Stimulated activated CD8-positive, alpha-beta memory T cell treated with anti-CD3 and anti-CD28 coated beads, Interleukin-12 subunit alpha, Interleukin-12 subunit beta, amount 100 ng/mL, for 4 hours (primary cell): ENCODE results near the gene SNX15.
"Not testable (repeated sequence)": the region's sequence is repeated elsewhere in the genome, so short reads cannot be mapped to it uniquely, and the experiment has no call there.

Experiments
- DNase-seq: peaks from one replicate; pipeline ENCODE4 v3.0.0-alpha.2; 2020; ENCODE audit warnings: low read depth

SNX15 gene

GRCh38 chr11:65027213-65028067 is at the start of gene SNX15:
Gene SNX15, plus strand, starts transcription at chr11:65027439. Its CDS starts 99 bp downstream, at chr11:65027538.
- peak; percentile 75 for DNase-seq

DNA sequence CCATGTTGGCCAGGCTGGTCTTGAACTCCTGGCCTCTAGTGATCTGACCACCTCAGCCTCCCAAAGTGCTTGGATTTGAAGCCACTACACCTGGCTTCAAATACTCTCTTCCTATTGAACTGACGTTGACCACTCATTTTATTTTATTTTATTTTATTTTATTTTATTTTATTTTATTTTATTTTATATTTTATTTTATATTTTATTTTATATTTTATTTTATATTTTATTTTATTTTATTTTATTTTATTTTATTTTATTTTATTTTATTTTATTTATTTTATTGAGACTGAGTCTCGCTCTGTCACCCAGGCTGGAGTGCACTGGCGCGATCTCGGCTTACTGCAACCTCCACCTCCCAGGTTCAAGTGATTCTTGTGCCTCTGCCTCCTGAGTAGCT is 43.9 kb upstream of the SNX15 start:
- DNase-seq: not testable (repeated sequence)

- DNase-seq: no peak
Observed at GRCh38 chr11:64987998-64988854, 39.0 kb upstream of the SNX15 start.

DNA sequence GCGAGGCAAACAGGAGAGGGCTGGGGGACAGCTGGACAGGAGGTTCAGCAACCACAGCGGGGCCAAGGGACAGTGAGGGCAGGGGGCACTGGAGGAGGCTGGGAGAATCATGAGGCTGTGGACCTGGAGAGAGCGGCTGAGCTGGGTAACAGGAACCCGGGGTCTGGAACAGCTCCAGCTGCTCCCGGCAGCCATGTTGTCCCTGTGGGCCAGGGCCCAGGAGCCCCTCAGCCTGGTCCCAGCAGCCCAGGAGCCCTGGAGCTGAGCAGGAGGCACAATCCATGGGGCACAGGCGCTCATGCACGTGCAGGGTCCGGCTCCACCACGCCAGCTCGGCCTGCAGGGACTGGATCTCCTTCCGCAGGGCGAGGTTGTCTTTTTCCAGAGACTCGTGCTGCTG is 37.8 kb upstream of the SNX15 start:
- no peak for DNase-seq

- DNase-seq: no peak
Observed at GRCh38 chr11:64990222-64990923, 36.9 kb upstream of the SNX15 start.

DNA sequence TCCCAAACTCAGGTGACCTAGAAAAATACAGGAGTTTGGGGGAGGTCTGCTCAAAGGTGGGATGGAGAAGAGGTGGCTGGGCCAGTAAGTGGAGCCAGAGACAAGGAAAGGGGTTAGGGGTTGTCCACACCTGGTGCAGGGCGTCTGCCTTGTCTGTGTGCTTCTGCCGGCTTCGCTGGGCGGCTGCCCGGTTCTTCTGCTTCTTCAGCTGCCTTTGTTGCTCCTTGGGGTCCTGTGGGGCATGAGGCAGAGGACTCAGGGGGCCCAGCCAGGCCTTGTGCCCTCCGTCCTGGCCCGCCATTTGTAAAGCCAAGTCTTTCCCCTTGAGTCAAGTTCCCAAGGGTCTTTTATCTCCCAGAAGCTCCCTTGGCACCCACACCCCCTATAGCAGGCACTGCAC is 32.9 kb upstream of the SNX15 start:
- no peak for DNase-seq

- no peak for DNase-seq
Observed at GRCh38 chr11:64996327-64996709, 30.9 kb upstream of the SNX15 start.

DNA sequence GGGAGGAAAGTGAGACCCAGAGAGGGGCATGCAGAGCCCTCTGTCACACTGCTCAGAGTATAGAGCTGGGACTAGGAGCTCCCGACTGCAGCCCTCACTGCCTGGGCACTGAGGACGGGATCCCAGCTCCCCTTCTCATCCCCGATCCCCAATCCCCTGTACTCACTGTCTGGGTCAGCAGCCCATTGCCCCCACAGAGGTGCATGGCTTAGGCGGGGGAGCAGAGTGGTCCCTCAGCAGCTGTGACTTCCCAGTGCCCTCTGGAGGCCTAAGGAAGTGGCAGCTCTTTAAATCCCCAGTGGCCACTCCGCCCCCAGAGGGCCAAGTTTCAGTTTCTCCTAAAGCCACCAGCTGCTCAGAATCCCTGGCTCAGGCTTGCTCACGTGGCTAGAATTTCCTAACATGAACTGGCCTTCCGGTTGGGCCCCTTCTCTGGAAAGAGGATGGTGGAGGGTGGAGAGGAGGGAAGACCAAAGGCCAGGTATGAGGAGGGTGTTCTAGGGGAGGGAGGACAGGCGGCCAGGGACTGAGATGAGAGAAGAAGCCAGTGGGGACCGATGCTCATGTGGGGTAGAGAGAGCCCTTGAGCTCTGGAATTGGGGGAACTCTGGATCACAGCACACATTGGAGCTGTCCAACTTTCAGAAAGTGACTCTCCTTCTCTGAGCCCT is 30.4 kb upstream of the SNX15 start, which contains the start of gene BATF2:
Gene BATF2, minus strand, starts transcription at position 262 of the 671 bp plus-strand sequence. Its CDS starts 57 bp downstream, at position 205.
- no peak for DNase-seq

- no peak for DNase-seq
Observed at GRCh38 chr11:64998141-64998540, 29.1 kb upstream of the SNX15 start.

GRCh38 chr11:64998690-64999431 is 28.4 kb upstream of the SNX15 start:
- no peak for DNase-seq

- no peak for DNase-seq
Observed at GRCh38 chr11:64999478-64999877, 27.8 kb upstream of the SNX15 start.

DNA sequence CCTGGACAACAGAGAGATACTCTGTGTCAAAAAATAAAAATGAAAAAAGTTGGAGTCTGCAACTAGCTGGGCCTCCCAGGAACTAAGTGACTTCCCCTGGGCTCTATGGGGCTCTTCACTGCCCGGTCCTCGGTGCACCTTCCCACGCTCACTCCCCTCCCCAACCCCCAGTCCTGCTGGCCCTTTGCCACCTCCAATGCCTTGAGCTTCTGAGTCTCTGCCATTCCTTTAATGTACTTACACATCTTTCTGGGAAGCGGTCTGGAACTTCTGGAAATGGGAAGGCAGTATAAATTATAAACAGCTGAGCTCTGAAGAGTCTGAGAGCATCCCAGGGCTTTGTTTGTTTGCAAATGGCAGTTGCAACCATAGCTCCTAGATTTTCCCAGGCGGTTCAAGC is 24.5 kb upstream of the SNX15 start:
- DNase-seq: no peak

GRCh38 chr11:65003282-65003681 is 24.0 kb upstream of the SNX15 start:
- no peak for DNase-seq

DNA sequence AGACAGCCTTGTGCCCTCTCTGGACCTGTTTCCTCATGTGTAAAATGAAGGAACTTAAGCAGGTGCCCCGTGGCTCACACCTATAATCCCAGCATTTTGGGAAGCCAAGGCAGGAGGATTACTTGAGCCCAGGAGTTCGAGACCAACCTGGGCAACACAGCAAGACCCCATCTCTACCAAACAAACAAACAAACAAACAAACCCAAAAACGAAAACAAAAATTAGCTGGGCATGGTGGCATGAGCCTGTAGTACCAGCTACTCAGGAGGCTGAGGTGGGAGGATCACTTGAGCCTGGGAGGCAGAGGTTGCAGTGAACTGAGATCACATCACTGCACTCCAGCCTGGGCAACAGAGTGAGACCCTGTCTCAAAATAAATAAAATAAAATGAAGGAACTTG is 23.3 kb upstream of the SNX15 start:
- not testable (repeated sequence) for DNase-seq

GRCh38 chr11:65008016-65008415 is 19.2 kb upstream of the SNX15 start:
- DNase-seq: no peak

DNA sequence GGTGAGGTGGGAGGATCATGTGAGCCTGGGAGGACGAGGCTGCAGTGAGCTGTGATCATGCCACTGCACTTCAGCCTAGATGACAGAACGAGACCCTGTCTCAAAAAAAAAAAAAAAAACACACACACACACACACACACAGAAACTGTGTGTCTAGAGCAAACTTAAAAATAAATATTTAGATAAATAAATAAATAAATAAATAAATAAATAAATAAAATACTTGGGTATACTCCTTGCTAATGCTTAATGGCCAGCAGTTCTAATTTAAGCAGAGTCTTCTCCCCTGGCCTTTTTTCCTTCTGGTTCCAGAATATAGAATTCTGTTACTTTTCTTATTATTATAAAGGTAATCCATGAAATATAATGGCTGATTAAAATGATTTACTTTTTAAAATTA is 18.4 kb upstream of the SNX15 start:
- no peak for DNase-seq

DNA sequence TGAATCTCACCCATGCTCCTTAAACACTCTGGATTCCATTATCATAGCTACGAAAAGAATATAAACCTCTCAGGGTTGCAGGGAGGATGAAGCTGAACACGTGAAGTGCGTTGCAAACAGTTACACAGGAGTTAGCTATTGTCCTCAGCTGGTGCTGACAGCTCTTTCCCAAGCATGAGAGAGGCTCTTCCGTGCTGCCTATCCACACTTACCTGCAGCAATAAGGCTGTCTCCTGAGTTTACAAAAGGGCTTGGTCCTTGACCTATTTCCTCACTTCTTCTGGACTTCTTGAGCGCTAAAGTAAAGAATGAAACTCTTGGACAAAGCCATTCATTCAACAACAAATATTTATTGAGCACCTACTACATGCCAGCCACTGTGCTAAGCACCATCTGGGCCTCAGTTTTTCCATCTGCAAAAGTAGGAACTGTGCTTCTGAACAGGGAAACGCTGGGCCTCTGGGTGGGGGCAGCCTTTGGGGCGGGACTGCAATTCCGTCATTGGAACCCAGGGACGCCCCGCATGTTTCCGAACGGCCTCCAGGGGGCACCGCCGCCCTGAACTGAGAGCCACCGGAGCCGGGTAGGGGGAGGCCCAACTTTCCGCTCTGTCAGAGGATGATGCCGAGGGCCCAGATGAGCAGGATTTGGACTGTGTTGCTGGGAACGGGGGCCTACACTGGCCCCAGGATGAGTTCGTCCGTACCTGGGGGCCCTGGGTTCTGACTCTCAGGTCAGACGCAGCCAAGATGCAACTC is 13.9 kb upstream of the SNX15 start:
- DNase-seq: peak; percentile 79

GRCh38 chr11:65013888-65014725 is 13.1 kb upstream of the SNX15 start, which contains the start of gene ARL2:
Gene ARL2, plus strand, starts transcription at chr11:65014160. Its CDS starts 48 bp downstream, at chr11:65014208.
- peak; percentile 80 for DNase-seq

- DNase-seq: no peak
Observed at GRCh38 chr11:65014726-65015227, 12.5 kb upstream of the SNX15 start.
